Loucy (cell line): ENCODE data around the gene PPM1M.

Experiments
- H2AFZ ChIP-seq: fragments of 200-600 bp; sonication (generic); 2 replicates; pipeline ENCODE4 v1.6.0; 2016; ENCODE audit warnings: antibody characterized with exemption, mild to moderate bottlenecking, low read length, moderate library complexity
- H3F3A ChIP-seq: fragments of 200-600 bp; 2 replicates; pipeline ENCODE4 v1.6.0; 2016; ENCODE audit warnings: antibody characterized with exemption, low read depth, mild to moderate bottlenecking
- H3K27me3 ChIP-seq: fragments of 200-600 bp; sonication (generic); 2 replicates; pipeline ENCODE4 v1.6.1; 2014; ENCODE audit warnings: low read length, mild to moderate bottlenecking; ENCODE audit not compliant: insufficient read depth, poor library complexity, severe bottlenecking
- H3K36me3 ChIP-seq: fragments of 200-600 bp; sonication (generic); 2 replicates; pipeline ENCODE4 v1.6.1; 2016; ENCODE audit warnings: low read length; ENCODE audit not compliant: insufficient read depth
- H3K4me1 ChIP-seq: fragments of 200-600 bp; sonication (generic); 2 replicates; pipeline ENCODE4 v1.5.1; 2014; ENCODE audit warnings: low read length, mild to moderate bottlenecking; ENCODE audit not compliant: insufficient read depth, poor library complexity, severe bottlenecking
- H3K4me2 ChIP-seq: fragments of 200-600 bp; sonication (generic); 2 replicates; pipeline ENCODE4 v1.6.0; 2014; ENCODE audit warnings: antibody characterized with exemption, low read length, low read depth, mild to moderate bottlenecking; ENCODE audit not compliant: poor library complexity, severe bottlenecking
- H3K4me3 ChIP-seq: fragments of 200-600 bp; sonication (generic); 2 replicates; pipeline ENCODE4 v1.5.1; 2014; ENCODE audit warnings: low read length, mild to moderate bottlenecking, mixed read lengths; ENCODE audit not compliant: poor library complexity, severe bottlenecking
- H3K79me2 ChIP-seq: fragments of 200-600 bp; sonication (generic); 2 replicates; pipeline ENCODE4 v1.6.1; 2014; ENCODE audit warnings: low read length; ENCODE audit not compliant: insufficient read depth
- H3K9ac ChIP-seq: fragments of 200-600 bp; sonication (generic); 2 replicates; pipeline ENCODE4 v1.6.0; 2014; ENCODE audit warnings: mild to moderate bottlenecking, low read depth, low read length, moderate library complexity; ENCODE audit not compliant: poor library complexity, severe bottlenecking
- H3K9me2 ChIP-seq: fragments of 200-600 bp; sonication (generic); replicated peaks from 2 replicates; pipeline ENCODE4 v1.6.1; 2016; ENCODE audit warnings: low read depth, low read length, mixed read lengths
- H3K9me3 ChIP-seq: fragments of 200-600 bp; sonication (generic); 2 replicates; pipeline ENCODE4 v1.6.1; 2014; ENCODE audit warnings: mild to moderate bottlenecking, antibody characterized with exemption, low read length, low read depth; ENCODE audit not compliant: insufficient read depth
- H4K20me1 ChIP-seq: fragments of 200-600 bp; sonication (generic); 2 replicates; pipeline ENCODE4 v1.6.0; 2014; ENCODE audit warnings: antibody characterized with exemption, low read length, mild to moderate bottlenecking; ENCODE audit not compliant: insufficient read depth, poor library complexity, severe bottlenecking
- EZH2phosphoT487 ChIP-seq: fragments of 200-600 bp; IDR thresholded peaks from 2 replicates; pipeline ENCODE4 v1.6.1; 2018; ENCODE audit warnings: antibody characterized with exemption, mild to moderate bottlenecking, moderate library complexity, borderline replicate concordance
- TF ChIP-seq, protein P1 (sequence below): fragments of 200-600 bp; sonication (generic); conservative IDR thresholded peaks from 2 replicates; pipeline ENCODE4 v1.5.1; 2014; ENCODE audit warnings: mild to moderate bottlenecking, antibody characterized with exemption, low read length

Gene PPM1M

DNA sequence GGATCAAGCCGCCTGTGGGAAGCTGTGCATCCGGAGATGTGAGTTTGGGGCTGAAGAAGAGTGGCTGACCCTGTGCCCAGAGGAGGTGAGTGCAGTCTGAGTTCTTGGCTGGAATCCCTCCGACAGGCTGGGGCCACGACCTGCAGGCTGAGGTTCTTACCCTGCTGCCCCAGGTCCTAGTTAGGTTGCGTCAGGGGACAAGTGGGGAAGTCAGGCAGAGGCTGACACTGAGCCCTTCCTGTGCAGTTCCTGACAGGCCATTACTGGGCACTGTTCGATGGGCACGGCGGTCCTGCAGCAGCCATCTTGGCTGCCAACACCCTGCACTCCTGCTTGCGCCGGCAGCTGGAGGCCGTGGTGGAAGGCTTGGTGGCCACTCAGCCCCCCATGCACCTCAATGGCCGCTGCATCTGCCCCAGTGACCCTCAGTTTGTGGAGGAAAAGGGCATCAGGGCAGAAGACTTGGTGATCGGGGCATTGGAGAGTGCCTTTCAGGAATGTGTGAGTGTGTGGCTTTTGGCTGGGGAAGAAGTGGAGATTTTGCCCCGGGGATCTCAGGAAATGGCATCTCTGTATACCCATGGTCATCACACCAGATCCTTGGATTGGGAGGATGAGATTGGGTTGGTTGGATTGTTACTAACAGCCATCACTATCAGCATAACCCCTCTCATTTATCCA lies 1.3 kb downstream of the PPM1M start:
- Histone ChIP-seq H3K4me1 (no peaks in the 10 kb centered on the region), H3K79me2 (no peaks in the 10 kb centered on the region), H3K9ac (no peak overlapping the region), H3K4me3 (no peak overlapping the region), H4K20me1 (no peaks in the 10 kb centered on the region), H3K9me3 (no peaks in the 10 kb centered on the region), H3K4me2 (no peak overlapping the region), H3K36me3 (peaks cover 4% of the 10 kb centered on the region; the same call in 1 of the 2 replicates), H3K9me2 (no peaks in the 10 kb centered on the region), H3K27me3 (no peaks in the 10 kb centered on the region), H2AFZ (no peak overlapping the region), H3F3A (no peaks in the 10 kb centered on the region)
- no peak for TF ChIP-seq EZH2phosphoT487
- TF ChIP-seq, protein P1, sequence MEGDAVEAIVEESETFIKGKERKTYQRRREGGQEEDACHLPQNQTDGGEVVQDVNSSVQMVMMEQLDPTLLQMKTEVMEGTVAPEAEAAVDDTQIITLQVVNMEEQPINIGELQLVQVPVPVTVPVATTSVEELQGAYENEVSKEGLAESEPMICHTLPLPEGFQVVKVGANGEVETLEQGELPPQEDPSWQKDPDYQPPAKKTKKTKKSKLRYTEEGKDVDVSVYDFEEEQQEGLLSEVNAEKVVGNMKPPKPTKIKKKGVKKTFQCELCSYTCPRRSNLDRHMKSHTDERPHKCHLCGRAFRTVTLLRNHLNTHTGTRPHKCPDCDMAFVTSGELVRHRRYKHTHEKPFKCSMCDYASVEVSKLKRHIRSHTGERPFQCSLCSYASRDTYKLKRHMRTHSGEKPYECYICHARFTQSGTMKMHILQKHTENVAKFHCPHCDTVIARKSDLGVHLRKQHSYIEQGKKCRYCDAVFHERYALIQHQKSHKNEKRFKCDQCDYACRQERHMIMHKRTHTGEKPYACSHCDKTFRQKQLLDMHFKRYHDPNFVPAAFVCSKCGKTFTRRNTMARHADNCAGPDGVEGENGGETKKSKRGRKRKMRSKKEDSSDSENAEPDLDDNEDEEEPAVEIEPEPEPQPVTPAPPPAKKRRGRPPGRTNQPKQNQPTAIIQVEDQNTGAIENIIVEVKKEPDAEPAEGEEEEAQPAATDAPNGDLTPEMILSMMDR: no peak

DNA sequence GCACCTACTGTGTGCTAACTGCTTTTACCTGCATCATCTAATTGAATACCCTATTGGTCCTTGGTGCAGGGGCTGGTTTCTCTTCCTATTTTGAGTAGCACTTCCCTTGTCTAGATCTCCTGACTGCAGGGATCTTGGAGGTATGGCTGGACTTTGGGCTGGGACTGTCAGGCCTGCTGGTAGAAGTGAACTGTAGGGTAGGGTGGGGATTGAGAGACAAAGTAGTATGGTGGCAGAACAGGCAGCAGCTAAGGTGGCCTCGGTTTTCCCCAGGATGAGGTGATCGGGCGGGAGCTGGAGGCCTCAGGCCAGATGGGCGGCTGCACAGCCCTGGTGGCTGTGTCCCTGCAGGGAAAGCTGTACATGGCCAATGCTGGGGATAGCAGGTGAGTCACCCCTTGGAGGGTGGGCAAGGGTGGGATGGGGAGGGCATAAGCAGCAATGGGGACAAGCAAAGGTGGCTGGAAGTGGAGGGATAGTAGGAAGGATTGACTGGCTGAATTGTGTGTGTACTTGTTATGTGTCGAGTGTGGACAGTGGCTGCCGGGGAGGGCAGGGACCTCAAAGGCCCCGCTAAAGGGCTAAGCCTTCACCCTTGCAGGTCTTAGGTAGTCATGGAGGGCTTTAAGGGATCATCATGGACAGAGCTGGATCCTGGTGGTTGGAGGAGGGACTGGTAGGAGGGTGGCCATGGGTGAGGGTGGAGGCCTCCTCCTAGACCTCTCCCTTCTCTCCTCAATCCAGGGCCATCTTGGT lies 2.0 kb downstream of the PPM1M start:
- no peak for TF ChIP-seq EZH2phosphoT487
- TF ChIP-seq, protein P1: no peak
- Histone ChIP-seq H3F3A (no peaks in the 10 kb centered on the region), H3K36me3 (peaks cover 6% of the 10 kb centered on the region; the same call in 1 of the 2 replicates), H2AFZ (no peak overlapping the region), H3K79me2 (peaks cover 3% of the 10 kb centered on the region; the same call in 1 of the 2 replicates), H3K9me2 (no peaks in the 10 kb centered on the region), H3K9ac (no peak overlapping the region), H3K27me3 (no peaks in the 10 kb centered on the region), H3K4me1 (peaks cover 2% of the 10 kb centered on the region), H3K9me3 (no peaks in the 10 kb centered on the region), H3K4me2 (no peak overlapping the region), H4K20me1 (no peaks in the 10 kb centered on the region), H3K4me3 (no peak overlapping the region)

DNA sequence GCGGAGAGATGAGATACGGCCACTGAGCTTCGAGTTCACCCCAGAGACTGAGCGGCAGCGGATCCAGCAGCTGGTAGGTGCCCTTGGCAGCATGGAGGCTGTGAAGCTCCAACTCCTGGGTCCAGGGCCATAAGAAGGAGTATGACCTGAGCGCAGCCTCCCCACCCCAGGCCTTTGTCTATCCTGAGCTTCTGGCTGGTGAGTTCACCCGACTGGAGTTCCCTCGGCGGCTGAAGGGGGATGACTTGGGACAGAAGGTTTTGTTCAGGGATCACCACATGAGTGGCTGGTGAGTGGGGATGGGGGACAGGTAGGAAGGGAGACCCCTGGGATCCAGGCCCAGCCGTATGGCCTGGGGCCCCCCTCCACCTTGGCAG lies 2.6 kb downstream of the PPM1M start:
- H3K9me2 ChIP-seq: no peaks in the 10 kb centered on the region
- peaks cover 6% of the 10 kb centered on the region; the same call in 1 of the 2 replicates for H3K79me2 ChIP-seq
- peaks cover 6% of the 10 kb centered on the region; the same call in 1 of the 2 replicates for H3K36me3 ChIP-seq
- no peaks in the 10 kb centered on the region for H3K9me3 ChIP-seq
- H3K4me1 ChIP-seq: peaks cover 8% of the 10 kb centered on the region
- no peak overlapping the region for H2AFZ ChIP-seq
- no peak overlapping the region for H3K9ac ChIP-seq
- no peak overlapping the region for H3K4me2 ChIP-seq
- no peaks in the 10 kb centered on the region for H3K27me3 ChIP-seq
- TF ChIP-seq, protein P1: no peak
- no peak for TF ChIP-seq EZH2phosphoT487
- no peaks in the 10 kb centered on the region for H4K20me1 ChIP-seq
- no peaks in the 10 kb centered on the region for H3F3A ChIP-seq
- no peak overlapping the region for H3K4me3 ChIP-seq
